Left colon (tissue), 2 donors: ENCODE measurements around the gene ZER1. TPM values are rescaled to one million over a fixed set of nuclear protein-coding genes. Genes with fewer than 3 reads are reported as not detected.
"Not testable (repeated sequence)": the region's sequence is repeated elsewhere in the genome, so short reads cannot be mapped to it uniquely, and the experiment has no call there.

Source experiments
- ATAC-seq: fragments of 200-7000 bp; cut with Tn5 transposase; one replicate; pipeline ENCODE4 v1.9.1; 2020; ENCODE audit warnings: mild to moderate bottlenecking, moderate library complexity
- DNase-seq, 2 donors: peaks; one replicate each; pipeline ENCODE4 v3.0.0-alpha.2; 2020
- intact Hi-C, 2 donors: fragments of 100-400 bp; cut with DNase I in 1 of 2; cut with micrococcal nuclease in 1 of 2; formaldehyde crosslinking; loops; one replicate each; pipeline versions ENCODE4 v1.11.2 to v1.14.0; 2022; cut with DNase I, micrococcal nuclease
- total RNA-seq, 2 donors: library from RNA; stranded (reverse); fragmentation: NEBNext Ultra II Directional; extraction: Animal tissue kit (Norgen Biotek cat#: 25700); gene quantifications; one replicate each; pipeline ENCODE4 v1.2.1, GENCODE V29; 2021
- donor health status: DM: no; HTN: no; CAD: no.
- donor health status: DM: yes; HTN: yes; CAD: no.

The ZER1 gene
- total RNA-seq, 2 donors from 2014 or later: 53.0 to 62.0 TPM

GRCh38 chr9:128792134-128792533 lies 20.4 kb upstream of the ZER1 start:
- intact Hi-C loops: no loop called here
- no peak for DNase-seq
- ATAC-seq: no peak

DNA sequence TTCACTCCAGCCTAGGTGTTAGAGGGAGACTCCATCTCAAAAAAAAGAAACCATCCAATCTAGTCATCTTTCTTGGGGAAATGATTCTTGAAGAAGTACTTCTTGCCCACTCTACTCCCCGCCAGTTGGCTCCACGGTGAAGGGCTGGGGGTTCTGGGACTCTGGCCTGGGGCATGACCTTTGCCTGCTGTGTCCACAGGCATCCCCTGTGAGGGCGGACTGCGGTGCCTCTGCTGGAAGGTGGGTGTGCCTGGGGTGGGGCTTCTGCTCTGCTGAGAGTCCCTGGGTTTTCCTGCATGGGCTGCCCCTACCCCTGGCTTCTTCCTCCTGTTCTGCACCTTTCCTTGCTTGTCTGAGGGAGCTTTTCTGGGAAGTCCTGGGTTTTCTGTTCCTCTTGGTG lies 18.8 kb upstream of the ZER1 start:
- DNase-seq (no peak), ATAC-seq (no peak)
- intact Hi-C loops: no loop called here

- DNase-seq: no peak
- intact Hi-C loops: no loop called here
These were observed 16.7 kb upstream of the ZER1 start for GRCh38 chr9:128788445-128788844.

DNA sequence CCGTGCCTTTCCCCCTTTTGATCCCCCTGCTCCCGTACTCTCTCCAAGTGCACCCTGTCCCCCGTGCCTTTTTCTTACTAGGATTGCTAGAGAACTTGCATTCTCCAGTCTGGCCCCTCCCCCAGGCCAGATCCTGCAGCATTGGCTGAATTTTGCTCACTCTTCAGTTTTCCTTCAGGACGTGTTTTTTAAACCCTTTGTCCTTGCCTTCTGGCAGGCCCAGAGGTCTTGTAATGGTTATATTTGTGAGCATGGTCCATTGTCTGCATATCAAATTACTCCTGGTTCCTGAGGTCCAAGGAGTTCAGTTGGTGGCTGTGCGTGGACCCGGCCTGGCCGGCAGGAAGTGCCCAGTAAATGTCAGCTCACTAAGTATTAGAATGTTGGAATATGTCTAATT lies 15.9 kb upstream of the ZER1 start:
- peak in 1 of 2 donors; percentile 45 for DNase-seq
- intact Hi-C loops: no loop called here
- peak; percentile 54 for ATAC-seq

More at GRCh38 chr9:128788445-128788844, 16.7 kb upstream of the ZER1 start:
- ATAC-seq: no peak

DNA sequence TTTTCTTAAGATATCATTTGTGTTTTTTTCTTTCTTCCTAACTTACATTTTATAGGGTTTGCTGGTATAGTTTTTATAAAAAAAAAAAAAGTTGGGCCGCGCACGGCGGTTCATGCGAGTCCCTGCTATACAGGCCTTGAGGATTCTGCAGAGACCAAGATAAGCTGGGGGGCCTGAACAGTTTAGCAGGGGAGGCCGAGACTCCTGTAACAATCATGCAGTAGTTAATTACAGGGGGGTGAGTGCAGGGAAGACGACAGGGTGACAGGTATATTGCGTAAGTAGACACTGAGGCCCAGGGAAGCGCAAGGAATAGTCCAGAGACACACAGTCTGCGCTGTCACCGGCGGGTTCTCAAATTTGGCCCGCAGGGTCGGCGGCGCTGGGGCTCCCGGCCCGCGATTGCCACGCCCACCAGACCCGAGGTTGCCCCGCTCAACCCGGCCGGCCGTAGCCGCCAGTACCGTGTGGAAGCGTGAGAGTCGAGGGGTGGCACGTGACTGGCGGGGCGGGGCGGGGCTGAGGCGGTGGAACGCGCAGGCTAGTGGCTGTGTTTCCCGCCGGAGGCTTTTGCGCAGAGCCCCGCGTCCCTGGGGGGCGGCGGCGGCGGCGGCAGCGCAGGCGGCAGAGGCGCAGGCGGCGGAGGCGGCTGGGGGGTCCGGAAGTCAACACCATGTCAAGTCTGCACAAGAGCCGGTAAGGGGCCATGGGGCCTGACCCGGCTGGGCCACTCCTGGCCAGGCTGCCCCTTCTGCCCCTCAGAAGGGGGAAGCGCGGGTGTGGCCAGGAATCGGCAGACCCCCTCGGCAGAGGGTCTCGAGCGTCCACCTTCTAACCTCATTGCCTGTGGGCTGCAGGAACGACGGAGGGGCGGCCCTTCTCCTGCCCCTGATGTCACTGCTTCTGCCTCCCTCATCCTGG lies 15.2 kb upstream of the ZER1 start, which contains the start of gene TBC1D13:
TBC1D13 (plus strand) TSS at position 573 of the 921 bp plus-strand sequence; CDS start at position 674, 101 bp downstream.
- intact Hi-C loops: no loop called here
- ATAC-seq: peak; percentile 99
- peak; percentile 88 to 93 for DNase-seq

GRCh38 chr9:128785427-128785826 lies 13.7 kb upstream of the ZER1 start:
- intact Hi-C loops: no loop called here
- ATAC-seq (no peak), DNase-seq (no peak)

DNA sequence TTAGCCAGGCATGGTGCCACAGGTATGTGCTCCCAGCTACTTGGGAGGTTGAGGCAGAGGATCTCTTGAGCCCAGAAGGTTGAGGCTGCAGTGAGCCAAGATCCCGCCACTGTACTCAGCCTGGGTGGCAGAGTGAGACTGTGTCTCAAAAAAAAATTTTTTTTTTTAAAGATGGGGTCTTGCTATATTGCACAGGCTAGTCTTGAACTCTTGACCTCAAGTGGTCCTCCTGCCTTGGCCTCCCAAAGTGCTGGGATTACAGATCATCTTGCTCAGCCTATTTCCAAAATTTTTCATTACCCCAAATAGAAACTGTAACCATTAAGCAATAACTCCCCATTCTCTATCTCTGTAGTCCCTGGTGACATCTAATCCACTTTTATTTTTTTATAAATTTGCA lies 10.9 kb upstream of the ZER1 start:
- ATAC-seq (no peak), DNase-seq (no peak)
- intact Hi-C loops: no loop called here

DNA sequence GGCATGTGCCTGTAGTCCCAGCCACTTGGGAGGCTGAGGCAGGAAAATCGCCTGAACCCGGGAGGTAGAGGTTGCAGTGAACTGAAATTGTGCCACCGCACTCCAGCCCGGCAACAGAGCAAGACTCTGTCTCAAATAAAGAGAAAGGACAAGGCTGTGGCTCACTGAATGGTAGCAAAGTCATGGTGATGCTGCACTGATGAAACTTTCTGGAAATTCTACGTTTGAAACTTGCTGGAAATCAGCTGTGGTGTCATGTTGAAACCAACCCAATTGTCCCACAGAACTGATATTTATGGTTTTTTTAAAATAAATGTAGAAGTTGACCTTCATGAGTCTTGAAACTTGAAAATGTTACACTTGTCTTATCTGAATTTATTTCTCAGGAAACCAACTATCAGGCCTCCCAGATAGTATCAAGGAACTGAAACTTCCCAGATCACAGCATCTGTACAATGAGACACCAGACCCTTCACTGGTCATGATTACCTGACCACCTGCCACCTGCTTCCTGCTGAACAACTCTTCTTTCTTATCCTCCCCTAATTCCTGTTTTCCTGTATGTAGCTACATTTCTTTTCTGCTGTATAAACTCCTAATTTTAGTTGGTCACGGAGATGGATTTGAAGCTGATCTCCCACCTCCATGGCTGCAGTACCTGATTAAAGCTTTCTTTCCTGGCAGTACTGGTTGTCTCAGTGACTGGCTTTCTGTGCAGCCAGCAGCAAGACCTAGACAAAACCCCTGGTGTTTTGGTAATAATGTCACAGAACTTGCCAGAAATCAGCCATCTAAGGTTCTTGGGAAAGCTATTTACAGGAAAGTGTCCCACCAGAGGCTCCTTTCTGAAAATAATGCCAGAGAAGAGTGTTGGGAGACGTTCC lies 9.7 kb upstream of the ZER1 start:
- ATAC-seq (no peak), DNase-seq (no peak)
- intact Hi-C loops: no loop called here

DNA sequence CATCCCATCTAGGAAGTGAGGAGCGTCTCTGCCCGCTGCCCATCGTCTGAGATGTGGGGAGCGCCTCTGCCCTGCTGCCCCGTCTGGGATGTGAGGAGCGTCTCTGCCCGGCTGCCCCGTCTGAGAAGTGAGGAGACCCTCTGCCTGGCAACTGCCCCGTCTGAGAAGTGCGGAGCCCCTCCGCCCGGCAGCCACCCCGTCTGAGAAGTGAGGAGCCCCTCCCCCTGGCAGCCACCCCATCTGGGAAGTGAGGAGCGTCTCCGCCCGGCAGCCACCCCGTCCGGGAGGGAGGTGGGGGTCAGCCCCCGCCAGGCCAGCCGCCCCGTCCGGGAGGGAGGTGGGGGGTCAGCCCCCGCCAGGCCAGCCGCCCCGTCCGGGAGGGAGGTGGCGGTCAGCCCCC lies 8.4 kb upstream of the ZER1 start:
- DNase-seq, intact Hi-C loops, ATAC-seq: not testable (repeated sequence)

- no peak for ATAC-seq
- intact Hi-C loops: no loop called here
- DNase-seq: no peak
These were observed 3.1 kb upstream of the ZER1 start for GRCh38 chr9:128774804-128775203.

GRCh38 chr9:128773049-128773448 lies 1.3 kb upstream of the ZER1 start:
- intact Hi-C loops: no loop called here

GRCh38 chr9:128771094-128771721 lies 519 bp downstream of the ZER1 start:
- DNase-seq: peak; percentile 40 to 44
- intact Hi-C loops: no loop called here

More at GRCh38 chr9:128773049-128773448, 1.3 kb upstream of the ZER1 start:
- no peak for DNase-seq
- ATAC-seq: no peak

GRCh38 chr9:128770286-128771030 lies 1.3 kb downstream of the ZER1 start:
- ATAC-seq: peak; percentile 41
- intact Hi-C loops: no loop called here
- peak in 1 of 2 donors; percentile 15 for DNase-seq

More at GRCh38 chr9:128771094-128771721, 519 bp downstream of the ZER1 start:
- ATAC-seq: peak; percentile 66

GRCh38 chr9:128768606-128769005 lies 3.1 kb downstream of the ZER1 start:
- no peak for ATAC-seq
- intact Hi-C loops: no loop called here
- no peak for DNase-seq

- ATAC-seq (no peak), DNase-seq (no peak)
- intact Hi-C loops: no loop called here
These were observed 6.2 kb downstream of the ZER1 start for GRCh38 chr9:128765499-128765898.

- DNase-seq: no peak
- no peak for ATAC-seq
- intact Hi-C loops: no loop called here
These were observed 7.4 kb downstream of the ZER1 start for GRCh38 chr9:128764361-128764760.

DNA sequence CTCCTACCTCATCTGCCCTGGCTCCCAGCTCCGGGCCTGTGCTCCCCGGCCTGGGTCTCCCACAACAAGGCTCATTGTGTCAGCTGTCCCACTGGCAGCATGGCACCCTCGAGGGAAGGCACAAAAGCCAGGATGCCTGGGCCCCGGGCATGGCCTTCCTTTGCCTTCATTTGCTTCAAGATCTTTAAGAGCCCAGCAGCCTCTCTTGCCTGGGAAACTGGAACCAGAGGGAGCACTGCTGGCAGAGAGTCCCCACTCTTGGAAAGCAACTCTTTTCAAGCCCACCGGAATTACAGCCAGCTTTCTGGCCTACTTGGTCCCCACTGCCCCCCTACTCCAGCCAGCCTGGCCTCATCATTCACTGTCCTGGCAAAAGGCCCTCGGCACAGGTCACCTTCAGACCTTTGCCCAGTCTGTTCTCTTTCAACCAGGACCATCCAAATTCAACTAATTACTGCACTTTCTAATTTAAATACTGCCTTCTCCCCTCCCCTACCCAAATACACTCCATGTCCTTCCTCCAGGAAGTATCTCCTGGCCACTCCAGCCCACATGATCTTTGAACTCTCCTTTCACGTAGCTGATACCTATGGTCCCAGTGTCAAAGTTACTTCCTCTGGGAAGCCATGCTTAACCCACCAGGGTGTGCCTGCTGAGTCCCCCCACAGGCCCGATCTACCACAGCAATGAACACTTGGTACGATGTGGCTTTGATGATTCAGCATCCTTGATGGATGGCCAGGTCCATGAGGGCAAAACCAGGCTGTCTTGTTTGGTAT lies 8.9 kb downstream of the ZER1 start:
- ATAC-seq (peak; percentile 89), DNase-seq (no peak)
- intact Hi-C loops: no loop called here

GRCh38 chr9:128757602-128758001 lies 14.1 kb downstream of the ZER1 start:
- intact Hi-C loops: no loop called here
- ATAC-seq (no peak), DNase-seq (no peak)
